H1 (cell line): ENCODE results near the gene DLST.

Experiments
- ATF3 ChIP-seq: IDR thresholded peaks from 2 replicates; pipeline ENCODE4 v1.6.1; 2011; ENCODE audit warnings: low read depth, mild to moderate bottlenecking, low read length; ENCODE audit not compliant: insufficient read depth
- CTCF ChIP-seq, 3 experiments: IDR thresholded peaks; 1 replicate in 2 of 3; 2 replicates in 1 of 3; pipeline versions ENCODE4 v1.5.1 to v1.6.1; 2011; ENCODE audit warnings: low read length in 3 of 3, mild to moderate bottlenecking in 3 of 3, inconsistent platforms in 2 of 3, low read depth in 1 of 3, moderate library complexity in 1 of 3; ENCODE audit not compliant: insufficient read depth in 1 of 3; ENCODE audit errors: control extremely low read depth in 1 of 3
- FOSL1 ChIP-seq: IDR thresholded peaks from 2 replicates; pipeline ENCODE4 v1.6.1; 2011; ENCODE audit warnings: mild to moderate bottlenecking, low read depth, low read length, moderate library complexity; ENCODE audit not compliant: insufficient read depth
- JUND ChIP-seq: IDR thresholded peaks from 2 replicates; pipeline ENCODE4 v1.6.1; 2011; ENCODE audit warnings: mild to moderate bottlenecking, improper control_type of control experiment, low read length
- RXRA ChIP-seq: IDR thresholded peaks from 2 replicates; pipeline ENCODE4 v1.6.1; 2011; ENCODE audit warnings: low read depth, mild to moderate bottlenecking, low read length, moderate library complexity; ENCODE audit not compliant: insufficient read depth
- TCF12 ChIP-seq: IDR thresholded peaks from 2 replicates; pipeline ENCODE4 v1.6.1; 2011; ENCODE audit warnings: low read depth, mild to moderate bottlenecking, low read length
- TEAD4 ChIP-seq: IDR thresholded peaks from 2 replicates; pipeline ENCODE4 v1.6.1; 2012; ENCODE audit warnings: low read depth, low read length, inconsistent platforms, mixed read lengths

- TF ChIP-seq RXRA = no peak
- TF ChIP-seq TEAD4 = no peak
- no peak for TF ChIP-seq TCF12
- no peak for TF ChIP-seq JUND
- TF ChIP-seq CTCF (IDR thresholded peaks at IDR 0.05; ENCODE audit: control extremely low read depth in 1 of 3, insufficient read depth in 1 of 3, low read depth in 1 of 3, low read length in 3 of 3) = no peak
- no peak for TF ChIP-seq FOSL1
- TF ChIP-seq ATF3 = no peak
Measured at GRCh38 chr14:74936731-74937130, 55.0 kb downstream of the DLST start.
